A673 (cell line): Measurements from ENCODE around the gene LRRC52. TPM values are rescaled to one million over a fixed set of nuclear protein-coding genes. Genes with fewer than 3 reads are reported as not detected.
"Not testable (repeated sequence)": the region's sequence is repeated elsewhere in the genome, so short reads cannot be mapped to it uniquely, and the experiment has no call there.

ENCODE experiments used
- BruUV-seq: library from RNA; stranded (reverse); fragments of 400-500 nt; replicated peaks from 2 replicates; lab custom pipeline; 2021; lab: Mats Ljungman, UMichigan
- CTCF ChIA-PET: fragments of 300-600 bp; sonication (Branson Sonifier 250); formaldehyde crosslinking; loops from one replicate; lab custom pipeline; 2022; ENCODE audit warnings: antibody characterized with exemption; lab: Charles Lee
- POLR2A ChIA-PET: fragments of 300-600 bp; sonication (Branson Sonifier 250); formaldehyde crosslinking; loops from one replicate; lab custom pipeline; 2022; ENCODE audit warnings: antibody characterized with exemption; ENCODE audit not compliant: low non-redundant PET; lab: Charles Lee
- DNase-seq: peaks from one replicate; pipeline ENCODE4 v3.0.0-alpha.2; 2015; ENCODE audit warnings: low spot score
- H3K27ac ChIP-seq: fragments of 200-600 bp; sonication (generic); 2 replicates; pipeline ENCODE4 v1.5.1; 2016; ENCODE audit warnings: mixed run types, low read depth, mild to moderate bottlenecking, mixed read lengths, antibody characterized with exemption, low read length; ENCODE audit not compliant: poor library complexity, severe bottlenecking
- H3K27me3 ChIP-seq: fragments of 200-600 bp; sonication (generic); replicated peaks from 2 replicates; pipeline ENCODE4 v1.6.1; 2017; ENCODE audit warnings: mixed run types, low read depth, mild to moderate bottlenecking, mixed read lengths, antibody characterized with exemption, low read length; ENCODE audit not compliant: insufficient read depth, poor library complexity
- H3K36me3 ChIP-seq: fragments of 200-600 bp; sonication (generic); 2 replicates; pipeline ENCODE4 v1.6.1; 2016; ENCODE audit warnings: mixed run types, mild to moderate bottlenecking, mixed read lengths, antibody characterized with exemption, low read length; ENCODE audit not compliant: insufficient read depth, poor library complexity, severe bottlenecking
- H3K4me1 ChIP-seq: fragments of 200-600 bp; sonication (generic); 2 replicates; pipeline ENCODE4 v1.6.1; 2017; ENCODE audit warnings: mixed run types, mild to moderate bottlenecking, mixed read lengths, antibody characterized with exemption, low read length; ENCODE audit not compliant: insufficient read depth, poor library complexity, severe bottlenecking
- H3K4me3 ChIP-seq: fragments of 200-600 bp; sonication (generic); 2 replicates; pipeline ENCODE4 v1.5.1; 2016; ENCODE audit warnings: low read depth, mixed run types, mild to moderate bottlenecking, mixed read lengths, low read length; ENCODE audit not compliant: poor library complexity, severe bottlenecking
- H3K9me3 ChIP-seq: fragments of 200-600 bp; sonication (generic); 2 replicates; pipeline ENCODE4 v1.6.1; 2016; ENCODE audit warnings: mixed run types, low read depth, mild to moderate bottlenecking, mixed read lengths, antibody characterized with exemption, low read length; ENCODE audit not compliant: poor library complexity, severe bottlenecking
- EZH2 ChIP-seq: fragments of 200-600 bp; sonication (generic); IDR thresholded peaks from 2 replicates; pipeline ENCODE4 v1.6.1; 2017; ENCODE audit warnings: borderline replicate concordance, low read depth, mild to moderate bottlenecking, mixed read lengths, antibody characterized with exemption, low read length; ENCODE audit not compliant: poor library complexity, severe bottlenecking
- intact Hi-C: fragments of 100-400 bp; cut with micrococcal nuclease; formaldehyde crosslinking; loops from one replicate; pipeline ENCODE4 v1.10.0; 2022; ENCODE audit not compliant: unreplicated experiment
- total RNA-seq: library from RNA; stranded (reverse); gene quantifications from 2 replicates; pipeline ENCODE4 v1.2.3, GENCODE V29; 2021
- TF ChIP-seq, protein P1 (sequence below): fragments of 300-800, 200-600 bp; sonication (generic); conservative IDR thresholded peaks from 2 replicates; pipeline ENCODE4 v1.5.1; 2017; ENCODE audit warnings: low read depth, mild to moderate bottlenecking, antibody characterized with exemption, low read length, moderate library complexity, mixed read lengths

The LRRC52 gene
- total RNA-seq, 1 experiment from 2014 or later, result not detected

GRCh38 chr1:165581926-165582325 lies 38.1 kb downstream of the LRRC52 start:
- no TSS peak for BruUV-seq
- TF ChIP-seq, protein P1, sequence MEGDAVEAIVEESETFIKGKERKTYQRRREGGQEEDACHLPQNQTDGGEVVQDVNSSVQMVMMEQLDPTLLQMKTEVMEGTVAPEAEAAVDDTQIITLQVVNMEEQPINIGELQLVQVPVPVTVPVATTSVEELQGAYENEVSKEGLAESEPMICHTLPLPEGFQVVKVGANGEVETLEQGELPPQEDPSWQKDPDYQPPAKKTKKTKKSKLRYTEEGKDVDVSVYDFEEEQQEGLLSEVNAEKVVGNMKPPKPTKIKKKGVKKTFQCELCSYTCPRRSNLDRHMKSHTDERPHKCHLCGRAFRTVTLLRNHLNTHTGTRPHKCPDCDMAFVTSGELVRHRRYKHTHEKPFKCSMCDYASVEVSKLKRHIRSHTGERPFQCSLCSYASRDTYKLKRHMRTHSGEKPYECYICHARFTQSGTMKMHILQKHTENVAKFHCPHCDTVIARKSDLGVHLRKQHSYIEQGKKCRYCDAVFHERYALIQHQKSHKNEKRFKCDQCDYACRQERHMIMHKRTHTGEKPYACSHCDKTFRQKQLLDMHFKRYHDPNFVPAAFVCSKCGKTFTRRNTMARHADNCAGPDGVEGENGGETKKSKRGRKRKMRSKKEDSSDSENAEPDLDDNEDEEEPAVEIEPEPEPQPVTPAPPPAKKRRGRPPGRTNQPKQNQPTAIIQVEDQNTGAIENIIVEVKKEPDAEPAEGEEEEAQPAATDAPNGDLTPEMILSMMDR, result no peak
- no peak for TF ChIP-seq EZH2
- H3K27me3 ChIP-seq, result no peaks in the 10 kb centered on the region
- DNase-seq, result no peak
- no peaks in the 10 kb centered on the region for H3K4me1 ChIP-seq
- no peak overlapping the region for H3K27ac ChIP-seq
- H3K36me3 ChIP-seq, result no peaks in the 10 kb centered on the region
- ChIA-PET POLR2A (no interaction called here), CTCF (no interaction called here)
- H3K4me3 ChIP-seq, result no peak overlapping the region
- intact Hi-C loops, result no loop called here
- no peaks in the 10 kb centered on the region for H3K9me3 ChIP-seq

GRCh38 chr1:165586398-165586797 lies 42.6 kb downstream of the LRRC52 start:
- POLR2A ChIA-PET, result no interaction called here
- CTCF ChIA-PET, result no interaction called here
- H3K36me3 ChIP-seq, result no peaks in the 10 kb centered on the region
- intact Hi-C loops, result no loop called here
- TF ChIP-seq, protein P1, result no peak
- TF ChIP-seq EZH2, result no peak
- H3K27ac ChIP-seq, result no peak overlapping the region
- H3K9me3 ChIP-seq, result no peaks in the 10 kb centered on the region
- H3K4me1 ChIP-seq, result no peaks in the 10 kb centered on the region
- no peak for DNase-seq
- BruUV-seq, result no TSS peak
- H3K4me3 ChIP-seq, result no peak overlapping the region
- H3K27me3 ChIP-seq, result peaks cover 22% of the 10 kb centered on the region

GRCh38 chr1:165591391-165591790 lies 47.6 kb downstream of the LRRC52 start:
- peaks cover 37% of the 10 kb centered on the region for H3K27me3 ChIP-seq
- ChIA-PET CTCF (interaction anchor here (0.6 to 1.6 kb wide), 3 partner anchors 181 to 477 kb away, joined by 3 to 5 read pairs (median 5); no protein-coding TSS in a partner anchor), POLR2A (interaction anchor here (0.7 kb wide), 1 partner anchor 93 kb away, joined by 3 read pairs; no protein-coding TSS in a partner anchor)
- not testable (repeated sequence) for H3K36me3 ChIP-seq, BruUV-seq, H3K4me3 ChIP-seq, H3K4me1 ChIP-seq, DNase-seq, H3K9me3 ChIP-seq, H3K27ac ChIP-seq
- intact Hi-C loops, result loop anchor here (5.0 kb wide), 1 partner anchor 464 kb away; no protein-coding TSS in a partner anchor
